Measurements from ENCODE around the gene GPC5. TPM values are rescaled to one million over a fixed set of nuclear protein-coding genes. Genes with fewer than 3 reads are reported as not detected.

The GPC5 gene
- total RNA-seq, 4 donors from 2014 or later: not detected

DNA sequence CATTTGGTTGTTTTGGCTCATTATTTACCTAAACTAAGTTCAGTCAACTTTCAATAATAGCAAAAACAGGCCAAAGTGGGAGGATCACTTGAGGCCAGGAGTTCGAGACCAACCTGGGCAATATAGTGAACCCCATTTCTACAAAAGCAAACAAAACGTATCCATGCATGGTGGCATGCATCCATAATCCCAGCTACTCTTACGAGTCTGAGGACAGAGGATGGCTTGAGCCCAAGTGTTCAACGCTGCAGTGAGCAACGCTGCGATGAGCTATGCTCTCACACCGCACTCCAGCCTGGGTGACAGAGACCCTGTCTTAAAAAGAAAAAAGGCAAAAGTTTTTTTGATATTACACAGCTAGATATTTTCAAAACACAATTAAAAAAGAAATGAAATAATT lies 1258.2 kb downstream of the GPC5 start:
- H3K9me3 ChIP-seq: no peaks in the 10 kb centered on the region
- H3K4me3 ChIP-seq: no peak overlapping the region
- in situ Hi-C loops (cut with MboI; ENCODE audit: low sequenced_read_pairs in 4 of 4) (no loop called here), intact Hi-C loops (cut with DNase I; ENCODE audit: low total_unique reads) (no loop called here)
- ATAC-seq (no peak), DNase-seq (no peak)
- H3K36me3 ChIP-seq: no peaks in the 10 kb centered on the region
- TF ChIP-seq, protein P1, sequence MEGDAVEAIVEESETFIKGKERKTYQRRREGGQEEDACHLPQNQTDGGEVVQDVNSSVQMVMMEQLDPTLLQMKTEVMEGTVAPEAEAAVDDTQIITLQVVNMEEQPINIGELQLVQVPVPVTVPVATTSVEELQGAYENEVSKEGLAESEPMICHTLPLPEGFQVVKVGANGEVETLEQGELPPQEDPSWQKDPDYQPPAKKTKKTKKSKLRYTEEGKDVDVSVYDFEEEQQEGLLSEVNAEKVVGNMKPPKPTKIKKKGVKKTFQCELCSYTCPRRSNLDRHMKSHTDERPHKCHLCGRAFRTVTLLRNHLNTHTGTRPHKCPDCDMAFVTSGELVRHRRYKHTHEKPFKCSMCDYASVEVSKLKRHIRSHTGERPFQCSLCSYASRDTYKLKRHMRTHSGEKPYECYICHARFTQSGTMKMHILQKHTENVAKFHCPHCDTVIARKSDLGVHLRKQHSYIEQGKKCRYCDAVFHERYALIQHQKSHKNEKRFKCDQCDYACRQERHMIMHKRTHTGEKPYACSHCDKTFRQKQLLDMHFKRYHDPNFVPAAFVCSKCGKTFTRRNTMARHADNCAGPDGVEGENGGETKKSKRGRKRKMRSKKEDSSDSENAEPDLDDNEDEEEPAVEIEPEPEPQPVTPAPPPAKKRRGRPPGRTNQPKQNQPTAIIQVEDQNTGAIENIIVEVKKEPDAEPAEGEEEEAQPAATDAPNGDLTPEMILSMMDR (IDR thresholded peaks at IDR 0.05 in 4 of 5, conservative IDR thresholded peaks at IDR 0.05 in 1 of 5): no peak
- TF ChIP-seq POLR2A (IDR thresholded peaks at IDR 0.05): no peak
- H3K4me1 ChIP-seq: no peaks in the 10 kb centered on the region
- H3K27me3 ChIP-seq: no peaks in the 10 kb centered on the region
- H3K27ac ChIP-seq: no peak overlapping the region

DNA sequence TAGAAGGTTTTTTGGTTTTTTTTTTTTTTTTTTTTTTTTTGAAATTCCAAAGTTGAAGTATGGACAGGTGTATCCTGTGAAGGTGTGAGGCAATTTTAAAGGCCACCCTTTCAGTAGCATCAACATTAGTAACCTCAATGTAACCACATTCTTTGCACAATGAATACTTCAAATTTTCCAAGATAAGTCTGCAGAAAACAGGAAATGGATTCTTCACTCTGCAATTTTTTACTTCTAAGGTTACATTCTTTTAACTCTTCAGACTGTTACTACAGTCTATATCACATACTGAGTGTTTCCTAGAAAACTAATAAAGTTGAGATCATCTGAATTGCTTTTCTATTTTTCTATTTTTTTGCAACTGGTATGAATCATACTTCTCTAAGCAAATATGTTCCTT lies 1259.1 kb downstream of the GPC5 start:
- Histone ChIP-seq H3K27ac (no peak overlapping the region), H3K4me1 (no peaks in the 10 kb centered on the region), H3K36me3 (no peaks in the 10 kb centered on the region), H3K9me3 (no peaks in the 10 kb centered on the region), H3K27me3 (no peaks in the 10 kb centered on the region), H3K4me3 (no peak overlapping the region)
- in situ Hi-C loops (cut with MboI; ENCODE audit: low sequenced_read_pairs in 4 of 4) (no loop called here), intact Hi-C loops (cut with DNase I; ENCODE audit: low total_unique reads) (no loop called here)
- no peak for DNase-seq
- no peak for ATAC-seq
- TF ChIP-seq POLR2A (IDR thresholded peaks at IDR 0.05): no peak
- TF ChIP-seq, protein P1 (IDR thresholded peaks at IDR 0.05 in 4 of 5, conservative IDR thresholded peaks at IDR 0.05 in 1 of 5): no peak

DNA sequence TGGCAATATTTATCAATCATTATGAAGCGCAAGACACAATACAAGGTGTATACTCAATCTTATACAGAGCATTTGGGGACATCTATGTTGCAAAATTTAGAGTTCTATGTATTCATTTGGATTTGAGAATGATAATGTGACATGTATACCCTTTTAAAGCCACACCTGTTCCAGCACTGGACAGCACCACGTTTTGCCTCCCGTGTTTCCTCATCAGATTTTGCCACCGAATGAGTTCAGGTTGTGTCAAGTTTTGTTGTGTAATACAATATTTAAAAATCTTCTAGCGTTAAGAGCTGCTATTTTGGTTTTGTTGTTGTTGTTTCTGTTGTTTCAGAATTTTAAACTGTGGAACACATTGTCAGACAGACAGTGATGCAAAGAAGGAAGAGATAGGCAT lies 1259.9 kb downstream of the GPC5 start:
- DNase-seq (no peak), ATAC-seq (no peak)
- H3K27ac ChIP-seq: no peak overlapping the region
- H3K27me3 ChIP-seq: no peaks in the 10 kb centered on the region
- H3K4me1 ChIP-seq: no peaks in the 10 kb centered on the region
- no peak overlapping the region for H3K4me3 ChIP-seq
- no peak for TF ChIP-seq POLR2A (IDR thresholded peaks at IDR 0.05)
- TF ChIP-seq, protein P1 (IDR thresholded peaks at IDR 0.05 in 4 of 5, conservative IDR thresholded peaks at IDR 0.05 in 1 of 5): no peak
- no peaks in the 10 kb centered on the region for H3K36me3 ChIP-seq
- H3K9me3 ChIP-seq: no peaks in the 10 kb centered on the region
- in situ Hi-C loops (cut with MboI; ENCODE audit: low sequenced_read_pairs in 4 of 4): no loop called here
- intact Hi-C loops (cut with DNase I; ENCODE audit: low total_unique reads): no loop called here

DNA sequence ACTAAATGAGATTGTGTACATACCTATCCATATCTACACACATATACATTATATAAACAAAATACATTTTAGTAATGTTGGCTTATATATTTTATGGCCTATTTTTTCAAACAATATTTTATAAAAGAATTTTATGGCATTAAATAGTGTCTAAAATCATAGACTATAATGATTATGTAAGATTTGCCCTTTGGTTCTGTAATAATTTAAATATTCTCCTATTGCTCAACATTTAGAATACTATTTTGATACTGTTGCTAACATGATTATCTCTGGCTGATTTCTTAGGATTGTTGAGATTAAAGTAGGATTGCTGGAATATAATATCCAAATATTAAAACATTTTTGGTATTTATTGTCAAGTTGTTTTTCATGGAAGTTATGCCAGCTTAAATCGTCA lies 1263.0 kb downstream of the GPC5 start:
- H3K4me1 ChIP-seq: no peaks in the 10 kb centered on the region
- DNase-seq: no peak
- no peaks in the 10 kb centered on the region for H3K9me3 ChIP-seq
- no peak for ATAC-seq
- no peaks in the 10 kb centered on the region for H3K27me3 ChIP-seq
- intact Hi-C loops (cut with DNase I; ENCODE audit: low total_unique reads): no loop called here
- no peak overlapping the region for H3K4me3 ChIP-seq
- TF ChIP-seq POLR2A (IDR thresholded peaks at IDR 0.05): no peak
- TF ChIP-seq, protein P1 (IDR thresholded peaks at IDR 0.05 in 4 of 5, conservative IDR thresholded peaks at IDR 0.05 in 1 of 5): no peak
- in situ Hi-C loops (cut with MboI; ENCODE audit: low sequenced_read_pairs in 4 of 4): no loop called here
- H3K27ac ChIP-seq: no peak overlapping the region
- no peaks in the 10 kb centered on the region for H3K36me3 ChIP-seq

DNA sequence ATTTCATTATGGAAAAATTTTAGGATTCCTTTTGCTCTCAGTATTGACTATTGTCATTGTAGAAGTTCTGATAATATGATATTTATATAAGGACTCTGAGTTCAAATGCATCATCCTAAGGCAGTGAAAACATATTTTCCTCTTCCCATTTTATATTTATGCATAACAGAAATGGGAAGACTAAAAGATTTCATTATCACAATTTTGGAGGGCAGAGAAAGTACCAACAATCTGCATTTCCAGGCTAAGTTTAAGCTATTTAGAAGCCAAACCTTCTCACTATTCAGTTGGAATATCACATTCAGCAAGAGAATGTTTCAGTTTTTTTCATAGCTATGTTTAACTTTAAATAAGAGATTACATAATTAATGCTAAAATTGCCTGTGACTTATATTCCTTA lies 1269.7 kb downstream of the GPC5 start:
- DNase-seq: no peak
- no peaks in the 10 kb centered on the region for H3K27me3 ChIP-seq
- in situ Hi-C loops (cut with MboI; ENCODE audit: low sequenced_read_pairs in 4 of 4) (no loop called here), intact Hi-C loops (cut with DNase I; ENCODE audit: low total_unique reads) (no loop called here)
- H3K4me1 ChIP-seq: no peaks in the 10 kb centered on the region
- H3K9me3 ChIP-seq: no peaks in the 10 kb centered on the region
- no peaks in the 10 kb centered on the region for H3K36me3 ChIP-seq
- no peak for TF ChIP-seq POLR2A (IDR thresholded peaks at IDR 0.05)
- TF ChIP-seq, protein P1 (IDR thresholded peaks at IDR 0.05 in 4 of 5, conservative IDR thresholded peaks at IDR 0.05 in 1 of 5): no peak
- H3K4me3 ChIP-seq: no peak overlapping the region
- no peak overlapping the region for H3K27ac ChIP-seq
- no peak for ATAC-seq

Measured in gastrocnemius medialis (tissue), 4 donors.